H9 (cell line): ENCODE data around the gene FHIT. TPM values are rescaled to one million over a fixed set of nuclear protein-coding genes. Genes with fewer than 3 reads are reported as not detected.

Experiments
- DNase-seq: peaks from one replicate; pipeline ENCODE4 v3.0.0-alpha.2; 2017
- H2AFZ ChIP-seq: one replicate; pipeline ENCODE4 v1.6.1; 2013; ENCODE audit warnings: mild to moderate bottlenecking, low read length, control low read depth, moderate library complexity
- H2AK5ac ChIP-seq: 2 replicates; pipeline ENCODE4 v1.6.1; 2013; ENCODE audit warnings: low read length, control low read depth, mixed read lengths; ENCODE audit not compliant: insufficient read length
- H2BK120ac ChIP-seq: one replicate; pipeline ENCODE4 v1.6.1; 2013; ENCODE audit warnings: low read depth, mild to moderate bottlenecking, low read length, control low read depth, inconsistent platforms; ENCODE audit not compliant: poor library complexity, severe bottlenecking
- H2BK12ac ChIP-seq: 2 replicates; pipeline ENCODE4 v1.6.1; 2013; ENCODE audit warnings: low read length, control low read depth, mixed read lengths, low read depth; ENCODE audit not compliant: insufficient read length
- H2BK15ac ChIP-seq: 2 replicates; pipeline ENCODE4 v1.6.1; 2013; ENCODE audit warnings: low read depth, low read length, control low read depth
- H2BK20ac ChIP-seq: one replicate; pipeline ENCODE4 v1.6.1; 2013; ENCODE audit warnings: low read depth, mild to moderate bottlenecking, low read length, control low read depth, inconsistent platforms; ENCODE audit not compliant: poor library complexity, severe bottlenecking
- H2BK5ac ChIP-seq: 2 replicates; pipeline ENCODE4 v1.6.1; 2013; ENCODE audit warnings: low read length, control low read depth, mixed read lengths; ENCODE audit not compliant: insufficient read length
- H3K14ac ChIP-seq: 2 replicates; pipeline ENCODE4 v1.6.1; 2013; ENCODE audit warnings: low read length, control low read depth; ENCODE audit not compliant: insufficient read depth
- H3K18ac ChIP-seq: 2 replicates; pipeline ENCODE4 v1.6.1; 2013; ENCODE audit warnings: low read depth, mild to moderate bottlenecking, mixed read lengths, low read length, control low read depth; ENCODE audit not compliant: insufficient read length
- H3K23ac ChIP-seq: 2 replicates; pipeline ENCODE4 v1.6.1; 2013; ENCODE audit warnings: low read length, control low read depth, mixed read lengths, low read depth; ENCODE audit not compliant: insufficient read length
- H3K23me2 ChIP-seq: 2 replicates; pipeline ENCODE4 v1.6.1; 2013; ENCODE audit warnings: low read depth, mild to moderate bottlenecking, mixed read lengths, low read length, control low read depth; ENCODE audit not compliant: insufficient read length, poor library complexity, severe bottlenecking
- H3K27ac ChIP-seq: 2 replicates; pipeline ENCODE4 v1.5.1; 2013; ENCODE audit warnings: low read length, control low read depth, mixed read lengths, low read depth; ENCODE audit not compliant: insufficient read length
- H3K27me3 ChIP-seq: 2 replicates; pipeline ENCODE4 v1.6.1; 2013; ENCODE audit warnings: low read length, control low read depth, inconsistent platforms; ENCODE audit not compliant: insufficient read depth
- H3K4ac ChIP-seq: 2 replicates; pipeline ENCODE4 v1.6.1; 2013; ENCODE audit warnings: low read depth, mild to moderate bottlenecking, control low read depth, inconsistent platforms, low read length, moderate library complexity
- H3K4me1 ChIP-seq: 2 replicates; pipeline ENCODE4 v1.6.1; 2013; ENCODE audit warnings: low read length, control low read depth, inconsistent platforms; ENCODE audit not compliant: insufficient read depth
- H3K4me2 ChIP-seq: 2 replicates; pipeline ENCODE4 v1.6.1; 2013; ENCODE audit warnings: low read length, control low read depth, mixed read lengths; ENCODE audit not compliant: insufficient read length, insufficient read depth
- H3K56ac ChIP-seq: 2 replicates; pipeline ENCODE4 v1.6.1; 2013; ENCODE audit warnings: low read depth, mild to moderate bottlenecking, mixed read lengths, low read length, control low read depth; ENCODE audit not compliant: insufficient read length
- H3K79me1 ChIP-seq: 2 replicates; pipeline ENCODE4 v1.6.1; 2013; ENCODE audit warnings: low read depth, mild to moderate bottlenecking, moderate library complexity, low read length, control low read depth, inconsistent platforms; ENCODE audit not compliant: insufficient read depth, poor library complexity, severe bottlenecking
- H3K79me2 ChIP-seq: 2 replicates; pipeline ENCODE4 v1.6.1; 2013; ENCODE audit warnings: low read length, control low read depth, inconsistent platforms; ENCODE audit not compliant: insufficient read depth
- H3K9ac ChIP-seq: 2 replicates; pipeline ENCODE4 v1.6.1; 2013; ENCODE audit warnings: low read length, control low read depth, mixed read lengths; ENCODE audit not compliant: insufficient read length; ENCODE audit errors: extremely low read depth
- H3K9me3 ChIP-seq: one replicate; pipeline ENCODE4 v1.6.1; 2013; ENCODE audit warnings: low read depth, low read length, inconsistent platforms; ENCODE audit not compliant: control insufficient read depth
- H3T11ph ChIP-seq: one replicate; pipeline ENCODE4 v1.6.1; 2013; ENCODE audit warnings: mild to moderate bottlenecking, low read length, control low read depth, inconsistent platforms
- H4K20me1 ChIP-seq: one replicate; pipeline ENCODE4 v1.6.1; 2013; ENCODE audit not compliant: control insufficient read depth, insufficient read length, insufficient read depth
- H4K5ac ChIP-seq: 2 replicates; pipeline ENCODE4 v1.6.1; 2013; ENCODE audit warnings: low read depth, mild to moderate bottlenecking, mixed read lengths, low read length, control low read depth; ENCODE audit not compliant: insufficient read length
- H4K8ac ChIP-seq: replicated peaks from 2 replicates; pipeline ENCODE4 v1.6.1; 2013; ENCODE audit warnings: low read length, control low read depth, mixed read lengths, low read depth; ENCODE audit not compliant: insufficient read length
- H4K91ac ChIP-seq: 2 replicates; pipeline ENCODE4 v1.6.1; 2013; ENCODE audit warnings: low read depth, mild to moderate bottlenecking, moderate library complexity, mixed read lengths, low read length, control low read depth; ENCODE audit not compliant: insufficient read length
- H3K27ac Mint-ChIP-seq, 3 experiments: 2 replicates in 2 of 3; 3 replicates in 1 of 3; pipeline ENCODE4 v1.8.0; 2020 to 2021; ENCODE audit warnings: mixed read lengths in 3 of 3, mild to moderate bottlenecking in 1 of 3, moderate library complexity in 1 of 3
- H3K27me3 Mint-ChIP-seq: 2 replicates; pipeline ENCODE4 v1.8.0; 2021; ENCODE audit warnings: low read depth, mild to moderate bottlenecking, moderate library complexity, mixed read lengths
- H3K36me3 Mint-ChIP-seq, 3 experiments: 2 replicates in 2 of 3; 3 replicates in 1 of 3; pipeline ENCODE4 v1.8.0; 2020 to 2021; ENCODE audit warnings: low read depth in 3 of 3, mixed read lengths in 3 of 3; ENCODE audit not compliant: insufficient read depth in 1 of 3
- H3K4me1 Mint-ChIP-seq, 2 experiments: 2 replicates each; pipeline ENCODE4 v1.8.0; 2020; ENCODE audit warnings: mixed read lengths in 2 of 2
- H3K4me3 Mint-ChIP-seq, 2 experiments: 2 replicates in 1 of 2; 3 replicates in 1 of 2; pipeline ENCODE4 v1.8.0; 2020 to 2021; ENCODE audit warnings: mild to moderate bottlenecking in 2 of 2, mixed read lengths in 2 of 2, moderate library complexity in 1 of 2
- H3K9me3 Mint-ChIP-seq, 2 experiments: 2 replicates in 1 of 2; 3 replicates in 1 of 2; pipeline ENCODE4 v1.8.0; 2020; ENCODE audit warnings: mild to moderate bottlenecking in 2 of 2, mixed read lengths in 2 of 2, moderate library complexity in 1 of 2
- CTCF ChIP-seq: fragments of 200-600 bp; sonication (generic); conservative IDR thresholded peaks from 3 replicates; pipeline ENCODE4 v1.8.0; 2021; ENCODE audit warnings: antibody characterized with exemption, mild to moderate bottlenecking
- WGBS: extraction: QIAGEN DNeasy Blood & Tissue Kit; methylation state at CpG from one replicate; pipeline ENCODE4 v1.1.7; 2013; ENCODE audit warnings: missing lambda C conversion rate, low lambda C conversion rate, mixed read lengths; ENCODE audit not compliant: insufficient read length; ENCODE audit errors: extremely low coverage; 5-methylcytosine and 5-hydroxymethylcytosine counted together
- total RNA-seq: library from RNA; stranded (reverse); gene quantifications from 2 replicates; pipeline ENCODE4 v1.2.1, GENCODE V29; 2021

FHIT gene
- total RNA-seq, 1 experiment from 2014 or later = 3.0 TPM

- H4K8ac ChIP-seq = no peak overlapping the region
- no peak overlapping the region for H3K23ac ChIP-seq
- DNase-seq = no peak
- H3K4me1 Mint-ChIP-seq = no peaks in the 10 kb centered on the region
- no peaks in the 10 kb centered on the region for H3K9me3 ChIP-seq
- H3K27me3 Mint-ChIP-seq = no peaks in the 10 kb centered on the region
- H4K5ac ChIP-seq = no peak overlapping the region
- WGBS = no CpG with 5 or more reads among the region's 4 CpGs
- no peaks in the 10 kb centered on the region for H3K36me3 Mint-ChIP-seq
- no peaks in the 10 kb centered on the region for H4K20me1 ChIP-seq
- H2BK15ac ChIP-seq = no peak overlapping the region
- no peak overlapping the region for H3K4me3 Mint-ChIP-seq
- H3K9ac ChIP-seq = no peak overlapping the region
- no peaks in the 10 kb centered on the region for H3K23me2 ChIP-seq
- H3K79me2 ChIP-seq = no peaks in the 10 kb centered on the region
- H3K9me3 Mint-ChIP-seq = no peaks in the 10 kb centered on the region; a peak in 1 of 5 replicates
- no peak overlapping the region for H3K18ac ChIP-seq
- H3K27ac Mint-ChIP-seq = no peak overlapping the region
- H4K91ac ChIP-seq = no peak overlapping the region
- no peaks in the 10 kb centered on the region for H3K79me1 ChIP-seq
- no peak overlapping the region for H3K56ac ChIP-seq
- no peak overlapping the region for H3K4ac ChIP-seq
- no peak overlapping the region for H2BK5ac ChIP-seq
- no peak overlapping the region for H3K14ac ChIP-seq
- no peak overlapping the region for H3T11ph ChIP-seq
- no peak overlapping the region for H2BK20ac ChIP-seq
- no peaks in the 10 kb centered on the region for H3K4me1 ChIP-seq
- H2BK12ac ChIP-seq = no peak overlapping the region
- H2BK120ac ChIP-seq = no peak overlapping the region
- no peak overlapping the region for H3K4me2 ChIP-seq
- TF ChIP-seq CTCF = no peak
- no peaks in the 10 kb centered on the region for H3K27me3 ChIP-seq
- no peak overlapping the region for H2AK5ac ChIP-seq
- H2AFZ ChIP-seq = no peak overlapping the region
- no peak overlapping the region for H3K27ac ChIP-seq
These were observed 1314.1 kb downstream of the FHIT start for GRCh38 chr3:59937201-59937600.
